Measurements from ENCODE around the gene PSME3IP1.

DNA sequence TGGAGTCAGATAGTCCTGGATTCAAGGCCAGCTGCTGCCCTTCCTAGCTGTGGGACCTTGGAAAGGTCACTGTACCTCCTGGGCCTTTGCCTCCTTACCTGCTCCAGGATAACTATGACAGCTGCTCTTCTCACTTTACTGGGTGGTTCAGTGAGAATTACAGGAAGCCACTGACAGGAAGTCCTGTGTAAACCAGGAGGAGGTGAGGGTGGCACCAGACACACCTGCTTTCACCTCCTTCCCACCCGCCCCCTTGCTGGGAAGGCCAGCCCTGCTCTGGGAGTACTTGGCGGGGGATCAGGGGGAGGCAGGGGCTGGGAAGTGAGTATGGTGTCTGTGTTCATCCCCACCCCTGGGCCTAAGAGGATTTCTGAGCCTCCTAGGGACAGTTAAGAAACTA, 50.9 kb downstream of the PSME3IP1 start:
- TF ChIP-seq, protein P1, sequence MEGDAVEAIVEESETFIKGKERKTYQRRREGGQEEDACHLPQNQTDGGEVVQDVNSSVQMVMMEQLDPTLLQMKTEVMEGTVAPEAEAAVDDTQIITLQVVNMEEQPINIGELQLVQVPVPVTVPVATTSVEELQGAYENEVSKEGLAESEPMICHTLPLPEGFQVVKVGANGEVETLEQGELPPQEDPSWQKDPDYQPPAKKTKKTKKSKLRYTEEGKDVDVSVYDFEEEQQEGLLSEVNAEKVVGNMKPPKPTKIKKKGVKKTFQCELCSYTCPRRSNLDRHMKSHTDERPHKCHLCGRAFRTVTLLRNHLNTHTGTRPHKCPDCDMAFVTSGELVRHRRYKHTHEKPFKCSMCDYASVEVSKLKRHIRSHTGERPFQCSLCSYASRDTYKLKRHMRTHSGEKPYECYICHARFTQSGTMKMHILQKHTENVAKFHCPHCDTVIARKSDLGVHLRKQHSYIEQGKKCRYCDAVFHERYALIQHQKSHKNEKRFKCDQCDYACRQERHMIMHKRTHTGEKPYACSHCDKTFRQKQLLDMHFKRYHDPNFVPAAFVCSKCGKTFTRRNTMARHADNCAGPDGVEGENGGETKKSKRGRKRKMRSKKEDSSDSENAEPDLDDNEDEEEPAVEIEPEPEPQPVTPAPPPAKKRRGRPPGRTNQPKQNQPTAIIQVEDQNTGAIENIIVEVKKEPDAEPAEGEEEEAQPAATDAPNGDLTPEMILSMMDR (IDR thresholded peaks at IDR 0.05) = no peak
- TF ChIP-seq POLR2A (IDR thresholded peaks at IDR 0.05) = no peak
